B cell (primary cell): ENCODE data around the gene TEX261. TPM values are rescaled to one million over a fixed set of nuclear protein-coding genes. Genes with fewer than 3 reads are reported as not detected.

Experiments
- ATAC-seq: fragments of 200-7000 bp; cut with Tn5 transposase; one replicate; pipeline ENCODE4 v1.10.0; 2021; ENCODE audit warnings: low read depth, mild to moderate bottlenecking, moderate number of reproducible peaks, moderate library complexity
- CTCF ChIA-PET: fragments of 350-600 bp; sonication (Branson Sonifier 250); formaldehyde crosslinking; loops from one replicate; lab custom pipeline; 2021; ENCODE audit warnings: antibody characterized with exemption, inconsistent platforms; lab: Charles Lee
- POLR2A ChIA-PET: fragments of 350-600 bp; sonication (Branson Sonifier 250); formaldehyde crosslinking; loops from one replicate; lab custom pipeline; 2021; ENCODE audit warnings: antibody characterized with exemption; lab: Charles Lee
- DNase-seq: peaks from one replicate; pipeline ENCODE4 v3.0.0; 2013
- H2AFZ ChIP-seq: 2 replicates; pipeline ENCODE4 v1.6.1; 2012; ENCODE audit warnings: mild to moderate bottlenecking, low read depth, low read length; ENCODE audit not compliant: insufficient read depth, poor library complexity, severe bottlenecking
- H3K27ac ChIP-seq, 2 donors: 1 replicate in 1 of 2; 2 replicates in 1 of 2; pipeline ENCODE4 v1.5.1; 2012 to 2013; ENCODE audit warnings: low read length in 2 of 2, mild to moderate bottlenecking in 2 of 2, moderate library complexity in 1 of 2
- H3K27me3 ChIP-seq, 4 experiments: fragments of 200-600 bp in 1 of 4; sonication (generic) in 1 of 4; replicated peaks in 1 of 4; 1 replicate in 2 of 4; 2 replicates in 2 of 4; pipeline versions ENCODE4 v1.6.1 to v1.7.0; 2013 to 2016; ENCODE audit warnings: low read length in 3 of 4, mild to moderate bottlenecking in 2 of 4, mixed read lengths in 1 of 4, moderate library complexity in 1 of 4; ENCODE audit not compliant: insufficient read depth in 4 of 4, control insufficient read depth in 3 of 4; ENCODE audit errors: control extremely low read depth in 1 of 4
- H3K36me3 ChIP-seq, 2 experiments: replicated peaks in 1 of 2; 1 replicate in 1 of 2; 2 replicates in 1 of 2; pipeline versions ENCODE4 v1.6.1 to v1.7.1; 2013; ENCODE audit warnings: low read length in 1 of 2; ENCODE audit not compliant: insufficient read depth in 2 of 2, control insufficient read depth in 1 of 2; ENCODE audit errors: control extremely low read depth in 1 of 2, extremely low read depth in 1 of 2
- H3K4me1 ChIP-seq, 2 donors: fragments of 200-600 bp in 1 of 2; sonication (generic) in 1 of 2; 1 replicate in 1 of 2; 2 replicates in 1 of 2; pipeline versions ENCODE4 v1.5.1 to v1.6.1; 2013 to 2017; ENCODE audit warnings: low read length in 2 of 2; ENCODE audit not compliant: control insufficient read depth in 2 of 2, insufficient read depth in 2 of 2
- H3K4me2 ChIP-seq: replicated peaks from 2 replicates; pipeline ENCODE3; 2012; ENCODE audit warnings: mild to moderate bottlenecking, low read depth, low read length; ENCODE audit not compliant: poor library complexity, severe bottlenecking
- H3K4me3 ChIP-seq, 5 experiments: fragments of 200-600 bp in 1 of 5; sonication (generic) in 1 of 5; 1 replicate in 3 of 5; 2 replicates in 2 of 5; pipeline versions ENCODE4 v1.5.1 to v1.7.0; 2011 to 2016; ENCODE audit warnings: low read length in 4 of 5, mild to moderate bottlenecking in 4 of 5, low read depth in 2 of 5, control low read depth in 1 of 5, moderate library complexity in 1 of 5; ENCODE audit not compliant: insufficient read depth in 1 of 5; ENCODE audit errors: control extremely low read depth in 1 of 5, extremely low read depth in 1 of 5
- H3K79me2 ChIP-seq: fragments of 200-600 bp; sonication (generic); one replicate; pipeline ENCODE4 v1.6.0; 2016; ENCODE audit warnings: low read length; ENCODE audit not compliant: control insufficient read depth, insufficient read depth
- H3K9ac ChIP-seq: fragments of 200-600 bp; sonication (generic); 2 replicates; pipeline ENCODE4 v1.6.1; 2017; ENCODE audit warnings: mild to moderate bottlenecking, low read length, moderate library complexity
- H3K9me3 ChIP-seq, 3 donors: one replicate each; pipeline versions ENCODE4 v1.6.1 to v1.7.1; 2013; ENCODE audit warnings: low read length in 2 of 3; ENCODE audit not compliant: control insufficient read depth in 2 of 3, insufficient read depth in 1 of 3; ENCODE audit errors: control extremely low read depth in 1 of 3
- H4K20me1 ChIP-seq: 2 replicates; pipeline ENCODE4 v1.6.0; 2012; ENCODE audit warnings: mild to moderate bottlenecking, low read length; ENCODE audit not compliant: insufficient read depth, control insufficient read depth, poor library complexity, severe bottlenecking
- H3K27ac Mint-ChIP-seq: one replicate; pipeline ENCODE4 v1.8.0; 2021; ENCODE audit warnings: mixed read lengths
- H3K27me3 Mint-ChIP-seq: one replicate; pipeline ENCODE4 v1.8.0; 2021; ENCODE audit warnings: mixed read lengths
- H3K4me1 Mint-ChIP-seq: one replicate; pipeline ENCODE4 v1.8.0; 2021; ENCODE audit warnings: mixed read lengths
- H3K4me3 Mint-ChIP-seq: one replicate; pipeline ENCODE4 v1.8.0; 2021; ENCODE audit warnings: mixed read lengths
- H3K9me3 Mint-ChIP-seq: one replicate; pipeline ENCODE4 v1.8.0; 2022; ENCODE audit warnings: mixed read lengths; ENCODE audit not compliant: insufficient read depth
- CTCF ChIP-seq: fragments of 200-600 bp; IDR thresholded peaks from one replicate; pipeline ENCODE4 v1.8.0; 2022; ENCODE audit warnings: antibody characterized with exemption, mild to moderate bottlenecking
- EZH2 ChIP-seq: IDR thresholded peaks from 2 replicates; pipeline ENCODE4 v1.6.1; 2012; ENCODE audit warnings: borderline replicate concordance, low read depth, mild to moderate bottlenecking, moderate library complexity, low read length; ENCODE audit not compliant: insufficient read depth, poor library complexity, severe bottlenecking
- WGBS: methylation state at CpG from one replicate; pipeline ENCODE4 v1.1.5; 2013; ENCODE audit warnings: missing lambda C conversion rate; ENCODE audit not compliant: insufficient coverage; 5-methylcytosine and 5-hydroxymethylcytosine counted together
- intact Hi-C: fragments of 100-400 bp; cut with micrococcal nuclease; formaldehyde crosslinking; loops from one replicate; pipeline ENCODE4 v1.10.0; 2022
- polyA plus RNA-seq: library from polyadenylated mRNA; depleted of rRNA; stranded (reverse); fragments of >200 nt; gene quantifications from 2 replicates; pipeline ENCODE4 v1.2.3, GENCODE V29; 2012
- total RNA-seq, 2 donors: library from RNA; stranded (reverse); fragments of 120-200 nt in 1 of 2; gene quantifications; 1 replicate in 1 of 2; 2 replicates in 1 of 2; pipeline versions ENCODE4 v1.2.3 to v1.2.4, GENCODE V29; 2013 to 2022

Gene TEX261
- total and polyA plus RNA-seq, 2 donors (not counting 1 experiment from before 2014, with no cell fraction given), result 29.0 to 56.4 TPM

DNA sequence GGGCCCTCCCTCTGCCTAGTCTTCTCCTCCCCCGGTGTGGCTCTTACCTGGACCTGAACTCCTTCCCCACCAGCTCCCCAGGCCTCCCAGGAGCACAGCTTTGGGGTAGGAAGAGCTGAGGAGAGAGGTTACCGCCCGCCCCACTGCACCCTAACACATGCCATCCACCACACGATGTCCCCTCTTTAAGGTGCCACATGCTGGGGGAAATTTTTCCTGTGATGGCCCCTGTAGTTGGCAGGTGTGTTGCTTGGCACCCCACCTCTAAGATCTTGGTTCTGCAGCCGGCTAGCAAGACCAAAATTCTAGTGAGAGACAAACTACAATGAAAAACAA is 6.9 kb upstream of the TEX261 start:
- no peak overlapping the region for H3K4me3 Mint-ChIP-seq
- no peak for TF ChIP-seq EZH2
- no peak for TF ChIP-seq CTCF
- no peaks in the 10 kb centered on the region for H3K79me2 ChIP-seq
- CTCF ChIA-PET, result interaction anchor here (0.6 to 3.4 kb wide), 20 partner anchors 8 to 697 kb away, joined by 3 to 49 read pairs (median 4); partner anchors contain the start of genes ANKRD53, MCEE and MPHOSPH10
- H3K9ac ChIP-seq, result peak overlapping the region; percentile 60
- H3K4me2 ChIP-seq, result peak overlapping the region; percentile 84
- intact Hi-C loops, result loop anchor here (1.0 kb wide), 2 partner anchors 24 to 36 kb away; no protein-coding TSS in a partner anchor
- peaks cover 5% of the 10 kb centered on the region for H3K4me1 Mint-ChIP-seq
- H3K27me3 ChIP-seq, result no peaks in the 10 kb centered on the region
- POLR2A ChIA-PET, result interaction anchor here (0.6 to 1.1 kb wide), 3 partner anchors 23 to 129 kb away, joined by 3 to 4 read pairs (median 3); partner anchors contain the start of gene ANKRD53
- no CpG with 5 or more reads among the region's 5 CpGs for WGBS
- peaks cover 0 to 5% (median 0%) of the 10 kb centered on the region in 3 donors for H3K9me3 ChIP-seq
- no peaks in the 10 kb centered on the region for H4K20me1 ChIP-seq
- peak overlapping the region; percentile 96 for H2AFZ ChIP-seq
- H3K27ac ChIP-seq, result no peak overlapping the region
- no peaks in the 10 kb centered on the region for H3K36me3 ChIP-seq
- peaks cover 3 to 10% of the 10 kb centered on the region in 2 donors for H3K4me1 ChIP-seq
- no peak overlapping the region for H3K27ac Mint-ChIP-seq
- H3K4me3 ChIP-seq, result no peak overlapping the region
- DNase-seq, result no peak
- H3K27me3 Mint-ChIP-seq, result peaks cover 12% of the 10 kb centered on the region
- ATAC-seq, result no peak
- no peaks in the 10 kb centered on the region for H3K9me3 Mint-ChIP-seq
